ENCODE data around the gene HOTAIR. TPM values are rescaled to one million over a fixed set of nuclear protein-coding genes. Genes with fewer than 3 reads are reported as not detected.

Gene HOTAIR
- total RNA-seq, 1 donor from 2014 or later = 1.4 TPM

- no peak overlapping the region for H3K27ac Mint-ChIP-seq (ENCODE audit: unreplicated experiment)
- peaks cover 19% of the 10 kb centered on the region for H3K4me1 Mint-ChIP-seq (ENCODE audit: unreplicated experiment)
- H3K4me3 Mint-ChIP-seq (ENCODE audit: unreplicated experiment) = no peak overlapping the region
- H3K36me3 Mint-ChIP-seq (ENCODE audit: low read depth, unreplicated experiment) = no peaks in the 10 kb centered on the region
- H3K9me3 Mint-ChIP-seq (ENCODE audit: unreplicated experiment) = no peaks in the 10 kb centered on the region
- peaks cover 43% of the 10 kb centered on the region for H3K27me3 Mint-ChIP-seq (ENCODE audit: unreplicated experiment)
- no peak for TF ChIP-seq CTCF (IDR thresholded peaks at IDR 0.05; ENCODE audit: unreplicated experiment)
- peak; percentile 66 for DNase-seq (ENCODE audit: low spot score)
These were observed 43.2 kb upstream of the HOTAIR start for GRCh38 chr12:54017878-54018467.

GRCh38 chr12:54017027-54017788, 42.5 kb upstream of the HOTAIR start:
- no peak for TF ChIP-seq CTCF (IDR thresholded peaks at IDR 0.05; ENCODE audit: unreplicated experiment)
- Mint-ChIP-seq H3K4me3 (ENCODE audit: unreplicated experiment) (peak overlapping the region; percentile 80), H3K27ac (ENCODE audit: unreplicated experiment) (no peak overlapping the region), H3K36me3 (ENCODE audit: low read depth, unreplicated experiment) (no peaks in the 10 kb centered on the region), H3K4me1 (ENCODE audit: unreplicated experiment) (peaks cover 19% of the 10 kb centered on the region), H3K9me3 (ENCODE audit: unreplicated experiment) (no peaks in the 10 kb centered on the region), H3K27me3 (ENCODE audit: unreplicated experiment) (peaks cover 40% of the 10 kb centered on the region)
- no peak for DNase-seq (ENCODE audit: low spot score)

GRCh38 chr12:54016478-54016964, 41.8 kb upstream of the HOTAIR start:
- Mint-ChIP-seq H3K27ac (ENCODE audit: unreplicated experiment) (no peak overlapping the region), H3K27me3 (ENCODE audit: unreplicated experiment) (peaks cover 34% of the 10 kb centered on the region), H3K4me1 (ENCODE audit: unreplicated experiment) (peaks cover 17% of the 10 kb centered on the region), H3K36me3 (ENCODE audit: low read depth, unreplicated experiment) (no peaks in the 10 kb centered on the region), H3K4me3 (ENCODE audit: unreplicated experiment) (no peak overlapping the region), H3K9me3 (ENCODE audit: unreplicated experiment) (no peaks in the 10 kb centered on the region)
- no peak for DNase-seq (ENCODE audit: low spot score)
- TF ChIP-seq CTCF (IDR thresholded peaks at IDR 0.05; ENCODE audit: unreplicated experiment) = no peak

- no peak for DNase-seq (ENCODE audit: low spot score)
- no peaks in the 10 kb centered on the region for H3K9me3 Mint-ChIP-seq (ENCODE audit: unreplicated experiment)
- no peak for TF ChIP-seq CTCF (IDR thresholded peaks at IDR 0.05; ENCODE audit: unreplicated experiment)
- peaks cover 34% of the 10 kb centered on the region for H3K27me3 Mint-ChIP-seq (ENCODE audit: unreplicated experiment)
- H3K4me1 Mint-ChIP-seq (ENCODE audit: unreplicated experiment) = peaks cover 17% of the 10 kb centered on the region
- H3K4me3 Mint-ChIP-seq (ENCODE audit: unreplicated experiment) = no peak overlapping the region
- H3K27ac Mint-ChIP-seq (ENCODE audit: unreplicated experiment) = no peak overlapping the region
- H3K36me3 Mint-ChIP-seq (ENCODE audit: low read depth, unreplicated experiment) = no peaks in the 10 kb centered on the region
These were observed 41.3 kb upstream of the HOTAIR start for GRCh38 chr12:54016051-54016450.
